IMR-90 (cell line): Measurements from ENCODE around the gene CECR2. TPM values are rescaled to one million over a fixed set of nuclear protein-coding genes. Genes with fewer than 3 reads are reported as not detected.

ENCODE experiments used
- ATAC-seq: fragments of 200-7000 bp; cut with Tn5 transposase; 2 replicates; pipeline ENCODE4 v1.9.1; 2020; ENCODE audit warnings: low read depth, mild to moderate bottlenecking, moderate library complexity
- BruUV-seq: library from RNA; stranded (reverse); fragments of 400-500 nt; replicated peaks from 2 replicates; lab custom pipeline; 2021; lab: Mats Ljungman, UMichigan
- CTCF ChIA-PET: fragments of 300-600 bp; formaldehyde crosslinking; extraction: SDS; loops from one replicate; lab custom pipeline; 2021; ENCODE audit warnings: antibody characterized with exemption; lab: Yijun Ruan, JAX
- POLR2A ChIA-PET: fragments of 300-600 bp; sonication (Branson Sonifier 250); formaldehyde crosslinking; loops from one replicate; lab custom pipeline; 2022; ENCODE audit warnings: antibody characterized with exemption; ENCODE audit not compliant: unreplicated experiment; lab: Charles Lee
- DNase-seq: peaks from one replicate; pipeline ENCODE4 v3.0.0; 2013
- H2AFZ ChIP-seq: replicated peaks from 2 replicates; pipeline ENCODE3; 2013; ENCODE audit warnings: low read length, mild to moderate bottlenecking; ENCODE audit not compliant: poor library complexity
- H2AK5ac ChIP-seq: 2 replicates; pipeline ENCODE4 v1.6.1; 2013; ENCODE audit warnings: low read depth, low read length, inconsistent platforms
- H2AK9ac ChIP-seq: replicated peaks from 2 replicates; pipeline ENCODE3; 2013; ENCODE audit warnings: mild to moderate bottlenecking, low read depth, low read length, moderate library complexity; ENCODE audit not compliant: poor library complexity
- H2BK120ac ChIP-seq: 2 replicates; pipeline ENCODE4 v1.6.1; 2013; ENCODE audit warnings: low read depth, low read length, inconsistent platforms
- H2BK15ac ChIP-seq: 3 replicates; pipeline ENCODE4 v1.6.1; 2013; ENCODE audit warnings: low read depth, low read length, inconsistent platforms
- H2BK20ac ChIP-seq: 2 replicates; pipeline ENCODE4 v1.6.1; 2013; ENCODE audit warnings: low read depth, mild to moderate bottlenecking, inconsistent platforms, low read length, moderate library complexity
- H2BK5ac ChIP-seq: 2 replicates; pipeline ENCODE4 v1.6.1; 2013; ENCODE audit warnings: mild to moderate bottlenecking, low read depth, low read length, inconsistent platforms; ENCODE audit not compliant: poor library complexity, severe bottlenecking
- H3K14ac ChIP-seq: replicated peaks from 2 replicates; pipeline ENCODE4 v1.6.1; 2013; ENCODE audit warnings: low read depth, low read length, inconsistent platforms
- H3K18ac ChIP-seq: 2 replicates; pipeline ENCODE4 v1.6.1; 2013; ENCODE audit warnings: low read depth, low read length, control low read depth
- H3K23ac ChIP-seq: 2 replicates; pipeline ENCODE4 v1.6.1; 2013; ENCODE audit warnings: low read depth, low read length, inconsistent platforms
- H3K27ac ChIP-seq: 2 replicates; pipeline ENCODE4 v1.5.1; 2013; ENCODE audit warnings: mild to moderate bottlenecking, control low read depth, low read length; ENCODE audit not compliant: insufficient read depth
- H3K27me3 ChIP-seq: 2 replicates; pipeline ENCODE4 v1.6.1; 2013; ENCODE audit warnings: low read length; ENCODE audit not compliant: control insufficient read depth, insufficient read depth
- H3K36me3 ChIP-seq: 2 replicates; pipeline ENCODE4 v1.6.1; 2013; ENCODE audit warnings: low read length, mixed read lengths; ENCODE audit not compliant: control insufficient read depth, insufficient read depth
- H3K4ac ChIP-seq: 2 replicates; pipeline ENCODE4 v1.6.1; 2013; ENCODE audit warnings: low read depth, low read length, inconsistent platforms
- H3K4me1 ChIP-seq: 2 replicates; pipeline ENCODE4 v1.6.1; 2013; ENCODE audit warnings: low read length, mixed read lengths; ENCODE audit not compliant: control insufficient read depth, insufficient read depth
- H3K4me2 ChIP-seq: 2 replicates; pipeline ENCODE4 v1.6.1; 2013; ENCODE audit warnings: low read depth, mild to moderate bottlenecking, control low read depth, low read length, moderate library complexity
- H3K4me3 ChIP-seq: 2 replicates; pipeline ENCODE4 v1.5.1; 2013; ENCODE audit warnings: low read depth, mild to moderate bottlenecking, control low read depth, low read length, moderate library complexity; ENCODE audit not compliant: insufficient read depth
- H3K56ac ChIP-seq: 2 replicates; pipeline ENCODE4 v1.6.1; 2013; ENCODE audit warnings: low read length, inconsistent platforms; ENCODE audit not compliant: insufficient read depth; ENCODE audit errors: extremely low read depth
- H3K79me1 ChIP-seq, 2 experiments: 2 replicates each; pipeline ENCODE4 v1.6.1; 2013; ENCODE audit warnings: low read length in 2 of 2, inconsistent platforms in 1 of 2, low read depth in 1 of 2
- H3K9ac ChIP-seq: 2 replicates; pipeline ENCODE4 v1.6.1; 2013; ENCODE audit warnings: low read depth, low read length, control low read depth
- H3K9me1 ChIP-seq: 2 replicates; pipeline ENCODE4 v1.6.1; 2013; ENCODE audit warnings: low read length, inconsistent platforms; ENCODE audit not compliant: insufficient read depth
- H3K9me3 ChIP-seq: 2 replicates; pipeline ENCODE4 v1.6.1; 2013; ENCODE audit warnings: low read length; ENCODE audit not compliant: control insufficient read depth, insufficient read depth
- H4K20me1 ChIP-seq: 2 replicates; pipeline ENCODE4 v1.6.1; 2013; ENCODE audit warnings: low read length, inconsistent platforms; ENCODE audit not compliant: insufficient read depth
- H4K5ac ChIP-seq: 2 replicates; pipeline ENCODE4 v1.6.1; 2013; ENCODE audit warnings: mild to moderate bottlenecking, low read depth, low read length, control low read depth
- H4K8ac ChIP-seq, 2 experiments: 2 replicates each; pipeline ENCODE4 v1.6.1; 2013; ENCODE audit warnings: low read depth in 2 of 2, low read length in 2 of 2, control low read depth in 1 of 2, inconsistent platforms in 1 of 2
- H4K91ac ChIP-seq: 2 replicates; pipeline ENCODE4 v1.6.1; 2013; ENCODE audit warnings: low read depth, low read length, inconsistent platforms; ENCODE audit not compliant: insufficient read depth
- BHLHE40 ChIP-seq: fragments of 150-350 bp; IDR thresholded peaks from 2 replicates; pipeline ENCODE4 v1.6.1; 2016; ENCODE audit warnings: mild to moderate bottlenecking, low read depth, low read length
- CEBPB ChIP-seq: IDR thresholded peaks from 2 replicates; pipeline ENCODE4 v1.6.1; 2012; ENCODE audit warnings: low read depth, low read length, improper control_type of control experiment
- CHD1 ChIP-seq: IDR thresholded peaks from 2 replicates; pipeline ENCODE4 v1.6.1; 2012; ENCODE audit warnings: low read depth, low read length, improper control_type of control experiment
- FOS ChIP-seq: fragments of 150-350 bp; IDR thresholded peaks from 2 replicates; pipeline ENCODE4 v1.6.1; 2016; ENCODE audit warnings: low read depth, low read length
- MAFK ChIP-seq: IDR thresholded peaks from 2 replicates; pipeline ENCODE4 v1.6.1; 2012; ENCODE audit warnings: low read depth, low read length, improper control_type of control experiment
- MAZ ChIP-seq: IDR thresholded peaks from 2 replicates; pipeline ENCODE4 v1.6.1; 2012; ENCODE audit warnings: low read depth, mild to moderate bottlenecking, low read length, improper control_type of control experiment, moderate library complexity, borderline replicate concordance
- MXI1 ChIP-seq: IDR thresholded peaks from 2 replicates; pipeline ENCODE4 v1.6.1; 2012; ENCODE audit warnings: low read depth, mild to moderate bottlenecking, low read length, moderate library complexity, borderline replicate concordance
- NFE2L2 ChIP-seq: fragments of 150-350 bp; IDR thresholded peaks from 2 replicates; pipeline ENCODE4 v1.6.1; 2016; ENCODE audit warnings: low read depth, mild to moderate bottlenecking, low read length
- POLR2A ChIP-seq: IDR thresholded peaks from 2 replicates; pipeline ENCODE4 v1.6.1; 2012; ENCODE audit warnings: mild to moderate bottlenecking, low read depth, low read length
- RAD21 ChIP-seq: IDR thresholded peaks from 2 replicates; pipeline ENCODE4 v1.6.1; 2012; ENCODE audit warnings: low read length, improper control_type of control experiment
- RCOR1 ChIP-seq: IDR thresholded peaks from 2 replicates; pipeline ENCODE4 v1.6.1; 2012; ENCODE audit warnings: mild to moderate bottlenecking, low read length, improper control_type of control experiment; ENCODE audit not compliant: insufficient replicate concordance
- RFX5 ChIP-seq: IDR thresholded peaks from 2 replicates; pipeline ENCODE4 v1.8.0; 2012; ENCODE audit warnings: low read depth, mild to moderate bottlenecking, low read length, moderate library complexity
- SMC3 ChIP-seq: fragments of 150-350 bp; IDR thresholded peaks from 2 replicates; pipeline ENCODE4 v1.6.1; 2016; ENCODE audit warnings: low read depth, mild to moderate bottlenecking, antibody characterized with exemption, low read length, moderate library complexity
- WGBS, 2 experiments: methylation state at CpG; one replicate each; pipeline versions ENCODE4 v1.1.5 to v1.1.7; 2013; ENCODE audit warnings: missing lambda C conversion rate in 2 of 2; ENCODE audit not compliant: insufficient read length in 1 of 2; ENCODE audit errors: extremely low coverage in 2 of 2; 5-methylcytosine and 5-hydroxymethylcytosine counted together
- dilution Hi-C: fragments of 300-500 bp; cut with HindIII; formaldehyde crosslinking; loops from one replicate; pipeline ENCODE4 v1.14.3; 2018; ENCODE audit warnings: low sequenced_read_pairs; ENCODE audit not compliant: unreplicated experiment
- in situ Hi-C: fragments of 300-500 bp; cut with MboI; formaldehyde crosslinking; loops from 3 replicates; pipeline ENCODE4 v1.14.3; 2019; ENCODE audit warnings: low sequenced_read_pairs, inconsistent platforms, mixed read lengths
- intact Hi-C: fragments of 100-400 bp; cut with micrococcal nuclease; formaldehyde crosslinking; loops from 2 replicates; pipeline ENCODE4 v1.10.0; 2022
- polyA plus RNA-seq, 3 experiments: library from polyadenylated mRNA; depleted of rRNA; stranded (reverse); fragments of >200 nt; gene quantifications; 2 replicates each; pipeline ENCODE4 v1.2.3, GENCODE V29; 2012; ENCODE audit warnings: low replicate concordance in 1 of 3
- total RNA-seq: library from RNA; depleted of rRNA; stranded (reverse); fragments of >200 nt; gene quantifications from 2 replicates; pipeline ENCODE4 v1.2.3, GENCODE V29; 2012
- TF ChIP-seq, protein P1 (sequence below): fragments of 150-350 bp; IDR thresholded peaks from 2 replicates; pipeline ENCODE4 v1.6.1; 2017; ENCODE audit warnings: mild to moderate bottlenecking, antibody characterized with exemption, low read length, low read depth
- TF ChIP-seq, protein P2 (sequence below): conservative IDR thresholded peaks from 2 replicates; pipeline ENCODE4 v1.5.1; 2012; ENCODE audit warnings: mild to moderate bottlenecking, low read depth, low read length, improper control_type of control experiment
- TF ChIP-seq, protein P3 (sequence below): fragments of 150-350 bp; IDR thresholded peaks from 2 replicates; pipeline ENCODE4 v1.6.1; 2016; ENCODE audit warnings: low read depth, mild to moderate bottlenecking, low read length, moderate library complexity, borderline replicate concordance

Gene CECR2
- total and polyA plus RNA-seq, 2 of the 4 experiments (the other 2 are of a cell fraction), result under 0.01 TPM; not detected in 1

DNA sequence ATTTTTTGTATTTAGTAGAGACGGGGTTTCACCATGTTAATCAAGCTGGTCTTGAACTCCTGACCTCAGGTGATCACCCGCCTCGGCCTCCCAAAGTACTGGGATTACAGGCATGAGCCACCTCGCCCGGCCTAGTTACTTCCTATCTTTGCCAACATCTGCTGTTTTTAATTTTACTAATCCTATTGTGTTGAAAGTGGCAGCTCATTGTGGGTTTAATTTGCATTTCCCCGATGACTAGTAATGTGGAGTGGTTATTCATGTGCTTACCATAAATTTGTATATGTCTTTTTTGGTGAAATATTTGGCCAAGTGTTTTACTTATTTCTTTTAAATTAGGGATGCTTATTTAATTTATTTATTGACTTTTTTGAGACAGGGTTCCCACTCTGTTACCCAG is 119.8 kb downstream of the CECR2 start:
- H4K5ac ChIP-seq, result no peak overlapping the region
- intact Hi-C loops, result no loop called here
- no peak overlapping the region for H2BK20ac ChIP-seq
- no peak overlapping the region for H4K91ac ChIP-seq
- H3K79me1 ChIP-seq, result no peaks in the 10 kb centered on the region
- no peaks in the 10 kb centered on the region for H3K9me3 ChIP-seq
- WGBS, 2 experiments, result no CpG with 5 or more reads among the region's 6 CpGs
- no peak overlapping the region for H3K4ac ChIP-seq
- H2AK5ac ChIP-seq, result no peak overlapping the region
- H3K27me3 ChIP-seq, result no peaks in the 10 kb centered on the region
- no peak overlapping the region for H3K4me3 ChIP-seq
- dilution Hi-C loops, result no loop called here
- ATAC-seq (no peak), DNase-seq (no peak)
- H3K4me1 ChIP-seq, result no peaks in the 10 kb centered on the region
- in situ Hi-C loops, result no loop called here
- H2BK5ac ChIP-seq, result no peak overlapping the region
- TF ChIP-seq MAZ (no peak), MAFK (no peak), NFE2L2 (no peak), RAD21 (no peak), CEBPB (no peak), MXI1 (no peak), RFX5 (no peak), SMC3 (no peak), FOS (no peak), POLR2A (no peak), CHD1 (no peak), BHLHE40 (no peak), RCOR1 (no peak)
- TF ChIP-seq, protein P1, sequence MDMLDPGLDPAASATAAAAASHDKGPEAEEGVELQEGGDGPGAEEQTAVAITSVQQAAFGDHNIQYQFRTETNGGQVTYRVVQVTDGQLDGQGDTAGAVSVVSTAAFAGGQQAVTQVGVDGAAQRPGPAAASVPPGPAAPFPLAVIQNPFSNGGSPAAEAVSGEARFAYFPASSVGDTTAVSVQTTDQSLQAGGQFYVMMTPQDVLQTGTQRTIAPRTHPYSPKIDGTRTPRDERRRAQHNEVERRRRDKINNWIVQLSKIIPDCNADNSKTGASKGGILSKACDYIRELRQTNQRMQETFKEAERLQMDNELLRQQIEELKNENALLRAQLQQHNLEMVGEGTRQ, result no peak
- TF ChIP-seq, protein P2, sequence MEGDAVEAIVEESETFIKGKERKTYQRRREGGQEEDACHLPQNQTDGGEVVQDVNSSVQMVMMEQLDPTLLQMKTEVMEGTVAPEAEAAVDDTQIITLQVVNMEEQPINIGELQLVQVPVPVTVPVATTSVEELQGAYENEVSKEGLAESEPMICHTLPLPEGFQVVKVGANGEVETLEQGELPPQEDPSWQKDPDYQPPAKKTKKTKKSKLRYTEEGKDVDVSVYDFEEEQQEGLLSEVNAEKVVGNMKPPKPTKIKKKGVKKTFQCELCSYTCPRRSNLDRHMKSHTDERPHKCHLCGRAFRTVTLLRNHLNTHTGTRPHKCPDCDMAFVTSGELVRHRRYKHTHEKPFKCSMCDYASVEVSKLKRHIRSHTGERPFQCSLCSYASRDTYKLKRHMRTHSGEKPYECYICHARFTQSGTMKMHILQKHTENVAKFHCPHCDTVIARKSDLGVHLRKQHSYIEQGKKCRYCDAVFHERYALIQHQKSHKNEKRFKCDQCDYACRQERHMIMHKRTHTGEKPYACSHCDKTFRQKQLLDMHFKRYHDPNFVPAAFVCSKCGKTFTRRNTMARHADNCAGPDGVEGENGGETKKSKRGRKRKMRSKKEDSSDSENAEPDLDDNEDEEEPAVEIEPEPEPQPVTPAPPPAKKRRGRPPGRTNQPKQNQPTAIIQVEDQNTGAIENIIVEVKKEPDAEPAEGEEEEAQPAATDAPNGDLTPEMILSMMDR, result no peak
- TF ChIP-seq, protein P3, sequence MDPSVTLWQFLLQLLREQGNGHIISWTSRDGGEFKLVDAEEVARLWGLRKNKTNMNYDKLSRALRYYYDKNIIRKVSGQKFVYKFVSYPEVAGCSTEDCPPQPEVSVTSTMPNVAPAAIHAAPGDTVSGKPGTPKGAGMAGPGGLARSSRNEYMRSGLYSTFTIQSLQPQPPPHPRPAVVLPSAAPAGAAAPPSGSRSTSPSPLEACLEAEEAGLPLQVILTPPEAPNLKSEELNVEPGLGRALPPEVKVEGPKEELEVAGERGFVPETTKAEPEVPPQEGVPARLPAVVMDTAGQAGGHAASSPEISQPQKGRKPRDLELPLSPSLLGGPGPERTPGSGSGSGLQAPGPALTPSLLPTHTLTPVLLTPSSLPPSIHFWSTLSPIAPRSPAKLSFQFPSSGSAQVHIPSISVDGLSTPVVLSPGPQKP, result no peak
- H3K56ac ChIP-seq, result no peak overlapping the region
- CTCF ChIA-PET, result interaction anchor here (0.6 to 1.0 kb wide), 3 partner anchors 11 to 21 kb away, joined by 3 read pairs; no protein-coding TSS in a partner anchor
- H2BK15ac ChIP-seq, result no peak overlapping the region
- no peak overlapping the region for H2BK120ac ChIP-seq
- no peak overlapping the region for H3K14ac ChIP-seq
- no peak overlapping the region for H3K27ac ChIP-seq
- no peak overlapping the region for H3K23ac ChIP-seq
- H3K9ac ChIP-seq, result no peak overlapping the region
- no peak overlapping the region for H2AK9ac ChIP-seq
- no peak overlapping the region for H2AFZ ChIP-seq
- no peak overlapping the region for H3K4me2 ChIP-seq
- no peaks in the 10 kb centered on the region for H4K20me1 ChIP-seq
- no peaks in the 10 kb centered on the region for H3K9me1 ChIP-seq
- no peak overlapping the region for H4K8ac ChIP-seq
- POLR2A ChIA-PET, result no interaction called here
- no peaks in the 10 kb centered on the region for H3K36me3 ChIP-seq
- H3K18ac ChIP-seq, result no peak overlapping the region
- BruUV-seq, result no TSS peak
